HepG2 (cell line): Measurements from ENCODE around the gene OLFM1. TPM values are rescaled to one million over a fixed set of nuclear protein-coding genes. Genes with fewer than 3 reads are reported as not detected.

Source experiments
- ATAC-seq: fragments of 200-7000 bp; cut with Tn5 transposase; 3 replicates; pipeline ENCODE4 v1.9.1; 2020; ENCODE audit warnings: mild to moderate bottlenecking, moderate library complexity
- BruUV-seq: library from RNA; stranded (reverse); fragments of 400-500 nt; replicated peaks from 2 replicates; lab custom pipeline; 2021; lab: Mats Ljungman, UMichigan
- CTCF ChIA-PET: fragments of 300-600 bp; formaldehyde crosslinking; extraction: SDS; loops from one replicate; lab custom pipeline; 2021; ENCODE audit warnings: low total read pairs, inconsistent platforms, low intra/inter-chr PET ratio; lab: Yijun Ruan, JAX
- POLR2A ChIA-PET: fragments of 350-600 bp; sonication (Branson Sonifier 250); formaldehyde crosslinking; loops from one replicate; lab custom pipeline; 2020; ENCODE audit warnings: antibody characterized with exemption, inconsistent platforms; lab: Yijun Ruan, JAX
- DNase-seq: peaks from one replicate; pipeline ENCODE4 v3.0.0-alpha.2; 2015; ENCODE audit warnings: low spot score
- FAIRE-seq: peaks from 3 replicates; lab custom pipeline; 2011; peaks lifted over from hg19 to GRCh38; lab: Jason Lieb, UNC
- H2AFZ ChIP-seq: one replicate; pipeline ENCODE4 v1.6.1; 2011; ENCODE audit warnings: low read length, inconsistent platforms
- H3K27ac ChIP-seq: fragments of 300-600 bp; 3 replicates; pipeline ENCODE4 v1.8.0; 2011; ENCODE audit warnings: mixed run types, mild to moderate bottlenecking, mixed read lengths, low read length, inconsistent platforms; ENCODE audit not compliant: insufficient read depth; ENCODE audit errors: extremely low read length
- H3K27me3 ChIP-seq, 2 experiments: fragments of 200-600 bp in 1 of 2; 2 replicates in 1 of 2; 3 replicates in 1 of 2; pipeline versions ENCODE4 v1.6.0 to v1.8.0; 2011; ENCODE audit warnings: low read length in 2 of 2, mild to moderate bottlenecking in 2 of 2, moderate library complexity in 2 of 2, inconsistent platforms in 1 of 2; ENCODE audit not compliant: insufficient read depth in 2 of 2, control insufficient read depth in 1 of 2
- H3K36me3 ChIP-seq, 2 experiments: fragments of 200-600 bp in 1 of 2; replicated peaks in 1 of 2; 2 replicates in 1 of 2; 3 replicates in 1 of 2; pipeline versions ENCODE4 v1.5.1 to v1.8.0; 2011; ENCODE audit warnings: low read length in 2 of 2, inconsistent platforms in 1 of 2; ENCODE audit not compliant: insufficient read depth in 2 of 2, control insufficient read depth in 1 of 2
- H3K4me1 ChIP-seq: 2 replicates; pipeline ENCODE4 v1.5.1; 2012; ENCODE audit warnings: low read length, inconsistent platforms; ENCODE audit not compliant: insufficient read depth
- H3K4me2 ChIP-seq: 2 replicates; pipeline ENCODE4 v1.6.0; 2011; ENCODE audit warnings: low read depth, low read length, inconsistent platforms
- H3K4me3 ChIP-seq, 3 experiments: fragments of 200-600 bp in 1 of 3; sonication (generic), shearing (Covaris generic) in 1 of 3; replicated peaks in 1 of 3; 2 replicates each; pipeline ENCODE4 v1.5.1; 2011 to 2016; ENCODE audit warnings: low read length in 3 of 3, inconsistent platforms in 2 of 3, low read depth in 2 of 3, mild to moderate bottlenecking in 2 of 3, control low read depth in 1 of 3, mixed read lengths in 1 of 3; ENCODE audit not compliant: insufficient read depth in 1 of 3
- H3K79me2 ChIP-seq: one replicate; pipeline ENCODE4 v1.6.1; 2011; ENCODE audit warnings: low read length, inconsistent platforms; ENCODE audit not compliant: insufficient read depth
- H3K9ac ChIP-seq: 2 replicates; pipeline ENCODE4 v1.6.0; 2011; ENCODE audit warnings: mild to moderate bottlenecking, low read depth, low read length, inconsistent platforms; ENCODE audit not compliant: insufficient read depth
- H3K9me3 ChIP-seq: 2 replicates; pipeline ENCODE4 v1.5.1; 2012; ENCODE audit warnings: mild to moderate bottlenecking, low read length
- H4K20me1 ChIP-seq: 2 replicates; pipeline ENCODE4 v1.6.0; 2011; ENCODE audit warnings: inconsistent platforms, mild to moderate bottlenecking, low read length, moderate library complexity; ENCODE audit not compliant: insufficient read depth
- ESRRA ChIP-seq: sonication (generic); formaldehyde crosslinking; IDR thresholded peaks from 2 replicates; pipeline ENCODE4 v1.5.1; 2020; ENCODE audit warnings: mild to moderate bottlenecking, low read depth, missing genetic modification reagents
- GATAD2A ChIP-seq: IDR thresholded peaks from 2 replicates; pipeline ENCODE4 v1.6.1; 2016
- MIER3 ChIP-seq: IDR thresholded peaks from 2 replicates; pipeline ENCODE4 v1.6.1; 2016; ENCODE audit warnings: missing compliant biosample characterization, borderline replicate concordance
- MZF1 ChIP-seq: sonication (generic); formaldehyde crosslinking; IDR thresholded peaks from 2 replicates; pipeline ENCODE4 v1.8.1; 2023; ENCODE audit warnings: mild to moderate bottlenecking, missing genetic modification reagents, borderline replicate concordance
- TFAP4 ChIP-seq: sonication (generic); IDR thresholded peaks from 2 replicates; pipeline ENCODE4 v1.6.1; 2016; ENCODE audit warnings: low read depth, borderline replicate concordance
- ZFP62 ChIP-seq: sonication (generic); formaldehyde crosslinking; IDR thresholded peaks from 2 replicates; pipeline ENCODE4 v1.4.0; 2020; ENCODE audit warnings: missing genetic modification reagents
- ZMYM4 ChIP-seq: sonication (generic); formaldehyde crosslinking; IDR thresholded peaks from 2 replicates; pipeline ENCODE4 v1.8.1; 2023; ENCODE audit warnings: mild to moderate bottlenecking, missing genetic modification reagents
- ZNF567 ChIP-seq: sonication (generic); formaldehyde crosslinking; IDR thresholded peaks from 2 replicates; pipeline ENCODE4 v1.8.1; 2023; ENCODE audit warnings: mild to moderate bottlenecking, missing genetic modification reagents, borderline replicate concordance
- WGBS: methylation state at CpG from one replicate; pipeline ENCODE4 v1.1.6; 2017; ENCODE audit warnings: low lambda C conversion rate; 5-methylcytosine and 5-hydroxymethylcytosine counted together
- in situ Hi-C: cut with HindIII; loops from 2 replicates; pipeline ENCODE4 v1.10.0; 2017; ENCODE audit warnings: low pct_unique_long_range_greater_than_20kb; ENCODE audit not compliant: extremely low pct_ligation_motif_present
- intact Hi-C: fragments of 100-400 bp; cut with micrococcal nuclease; formaldehyde crosslinking; loops from one replicate; pipeline ENCODE4 v1.10.0; 2022; ENCODE audit not compliant: unreplicated experiment
- polyA plus RNA-seq, 8 experiments: library from polyadenylated mRNA; depleted of rRNA in 3 of 8; stranded (reverse) in 7 of 8; unstranded in 1 of 8; fragments of >200 nt; fragmentation: Illumina TruSeq in 4 of 8; extraction: Trizol in 4 of 8; gene quantifications; 2 replicates each; pipeline versions ENCODE4 v1.2.1 to v1.2.3, GENCODE V29; 2011 to 2016; ENCODE audit warnings: low read depth in 4 of 8, missing spikeins in 1 of 8, mixed read lengths in 1 of 8; ENCODE audit not compliant: insufficient read depth in 1 of 8
- total RNA-seq, 5 experiments: library from RNA; depleted of rRNA; stranded (reverse); fragments of >200 nt; fragmentation: Illumina TruSeq; extraction: Trizol; gene quantifications; 2 replicates each; pipeline ENCODE4 v1.2.3, GENCODE V29; 2016; ENCODE audit warnings: low read depth in 1 of 5

Gene OLFM1
- total and polyA plus RNA-seq, 2 of the 13 experiments (the other 11 are each of a cell fraction or from before 2014, with no cell fraction given): not detected

DNA sequence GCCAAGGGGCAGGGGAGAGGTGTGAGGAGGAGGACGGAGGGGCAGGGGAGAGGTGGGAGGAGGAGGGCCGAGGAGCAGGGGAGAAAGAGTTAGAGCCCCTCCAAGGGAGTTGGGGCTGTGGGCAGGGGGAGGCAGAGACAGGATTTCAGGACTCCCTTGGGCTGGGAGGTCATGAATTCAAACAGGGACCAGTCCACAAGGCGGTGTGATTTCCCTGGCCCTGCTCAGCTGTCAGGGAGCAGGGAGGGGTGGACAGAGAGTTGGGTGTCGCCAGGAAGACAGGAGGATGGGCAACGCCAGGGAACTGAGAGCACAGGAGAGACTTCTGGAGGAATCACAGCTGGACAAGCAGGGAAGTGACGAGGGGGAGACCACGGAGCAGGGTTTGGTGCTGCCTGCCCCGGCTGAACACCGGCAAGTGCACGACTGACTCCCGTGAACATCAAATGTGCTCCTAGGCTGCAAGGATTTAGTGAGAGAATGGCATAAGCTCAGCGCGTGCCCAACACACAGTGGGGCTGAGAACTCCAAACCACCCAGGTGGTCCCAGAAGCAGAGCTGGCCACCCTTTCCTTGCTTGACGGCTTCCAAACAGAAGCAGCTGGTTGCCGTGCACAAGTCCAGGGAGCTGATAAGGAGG is 17.8 kb upstream of the OLFM1 start (continued):
- TF ChIP-seq ZNF567 (no peak), GATAD2A (CRISPR knock-in tag) (no peak), TFAP4 (no peak)
- TF ChIP-seq, all 625 proteins: peak for 0

- H3K79me2 ChIP-seq: no peaks in the 10 kb centered on the region
- BruUV-seq: no TSS peak
- H4K20me1 ChIP-seq: 0 out of 2 replicates have a peak, but pooled peaks cover 2% of the 10 kb centered on the region
- 0% methylated on average over 2 of the region's 22 CpGs for WGBS
- no peak overlapping the region for H3K9ac ChIP-seq
- no peaks in the 10 kb centered on the region for H3K36me3 ChIP-seq
- no peak overlapping the region for H2AFZ ChIP-seq
- DNase-seq: no peak
- CTCF ChIA-PET: no interaction called here
- no peak for FAIRE-seq
- H3K27me3 ChIP-seq: peaks cover 3 to 47% of the 10 kb centered on the region in 2 experiments; a peak in 4 of 5 replicates
- no peak overlapping the region for H3K4me3 ChIP-seq
- ATAC-seq: no peak
- POLR2A ChIA-PET: no interaction called here
- in situ Hi-C loops (no loop called here), intact Hi-C loops (no loop called here)
- no peaks in the 10 kb centered on the region for H3K4me1 ChIP-seq
- H3K27ac ChIP-seq: no peak overlapping the region
- TF ChIP-seq ZMYM4 (CRISPR knock-in tag) (no peak), ZFP62 (CRISPR knock-in tag) (no peak), MIER3 (CRISPR knock-in tag) (no peak), ESRRA (no peak), MZF1 (CRISPR knock-in tag) (no peak)
- H3K9me3 ChIP-seq: no peaks in the 10 kb centered on the region
- no peak overlapping the region for H3K4me2 ChIP-seq
These were observed 17.1 kb upstream of the OLFM1 start for GRCh38 chr9:135070198-135070951.
